ENCODE results near the gene TPI1. TPM values are rescaled to one million over a fixed set of nuclear protein-coding genes. Genes with fewer than 3 reads are reported as not detected.

Gene TPI1
- total RNA-seq, 1 experiment from 2014 or later: 1,177 TPM

- peaks cover 16% of the 10 kb centered on the region for H3K23me2 ChIP-seq (ENCODE audit: insufficient read length, low read depth, low read length, poor library complexity, severe bottlenecking)
- DNase-seq: no peak
- no peak overlapping the region for H3K18ac ChIP-seq (ENCODE audit: insufficient read length, low read depth, low read length)
- H3K23ac ChIP-seq (ENCODE audit: insufficient read length, low read depth, low read length): no peak overlapping the region
- H3K14ac ChIP-seq (ENCODE audit: insufficient read depth, low read length): no peak overlapping the region
- no peak overlapping the region for H2BK20ac ChIP-seq (ENCODE audit: low read depth, low read length, poor library complexity, severe bottlenecking)
- H3K4me1 Mint-ChIP-seq: peaks cover 24 to 26% of the 10 kb centered on the region in 2 experiments
- H2AFZ ChIP-seq (ENCODE audit: low read length): no peak overlapping the region
- H3K56ac ChIP-seq (ENCODE audit: insufficient read length, low read depth, low read length): no peak overlapping the region
- H4K5ac ChIP-seq (ENCODE audit: insufficient read length, low read depth, low read length): no peak overlapping the region
- H4K20me1 ChIP-seq (ENCODE audit: control insufficient read depth, insufficient read depth, insufficient read length): peaks cover 2% of the 10 kb centered on the region
- H2BK12ac ChIP-seq (ENCODE audit: insufficient read length, low read depth, low read length): no peak overlapping the region
- no peak overlapping the region for H3K27ac ChIP-seq (ENCODE audit: insufficient read length, low read depth, low read length)
- H4K91ac ChIP-seq (ENCODE audit: insufficient read length, low read depth, low read length): no peak overlapping the region
- no peak overlapping the region for H2BK15ac ChIP-seq (ENCODE audit: low read depth, low read length)
- H3K79me2 ChIP-seq (ENCODE audit: insufficient read depth, low read length): peaks cover 5% of the 10 kb centered on the region; the same call in 1 of the 2 replicates
- H3K4me3 Mint-ChIP-seq: peak overlapping the region; percentile 94 to 98
- no peaks in the 10 kb centered on the region for H3K27me3 ChIP-seq (ENCODE audit: insufficient read depth, low read length)
- no peaks in the 10 kb centered on the region for H3K27me3 Mint-ChIP-seq (ENCODE audit: low read depth)
- no peak overlapping the region for H3K4ac ChIP-seq (ENCODE audit: low read depth, low read length)
- H3K79me1 ChIP-seq (ENCODE audit: insufficient read depth, low read depth, low read length, poor library complexity, severe bottlenecking): no peaks in the 10 kb centered on the region
- TF ChIP-seq CTCF (conservative IDR thresholded peaks at IDR 0.05): no peak
- no peak overlapping the region for H2BK120ac ChIP-seq (ENCODE audit: low read depth, low read length, poor library complexity, severe bottlenecking)
- no peak overlapping the region for H4K8ac ChIP-seq (replicated peaks; ENCODE audit: insufficient read length, low read depth, low read length)
- H3K9me3 Mint-ChIP-seq: no peaks in the 10 kb centered on the region; a peak in 1 of 5 replicates
- H3K36me3 Mint-ChIP-seq (ENCODE audit: insufficient read depth in 1 of 3, low read depth in 3 of 3): peaks cover 27 to 60% (median 59%) of the 10 kb centered on the region in 3 experiments; a peak in 6 of 7 replicates
- no peaks in the 10 kb centered on the region for H3K9me3 ChIP-seq (ENCODE audit: control insufficient read depth, low read depth, low read length)
- H2AK5ac ChIP-seq (ENCODE audit: insufficient read length, low read length): no peak overlapping the region
- H3K4me2 ChIP-seq (ENCODE audit: insufficient read depth, insufficient read length, low read length): no peak overlapping the region
- H3T11ph ChIP-seq (ENCODE audit: low read length): no peak overlapping the region
- no peak overlapping the region for H2BK5ac ChIP-seq (ENCODE audit: insufficient read length, low read length)
- no CpG with 5 or more reads among the region's 1 CpG for WGBS (ENCODE audit: extremely low coverage, insufficient read length, low lambda C conversion rate)
- H3K9ac ChIP-seq (ENCODE audit: extremely low read depth, insufficient read length, low read length): no peak overlapping the region
- peak overlapping the region in 2 of 3 experiments; percentile 71 to 84; a peak in 3 of 7 replicates for H3K27ac Mint-ChIP-seq
- no peaks in the 10 kb centered on the region; the same call in 1 of the 2 replicates for H3K4me1 ChIP-seq (ENCODE audit: insufficient read depth, low read length)
Measured at GRCh38 chr12:6853626-6854025, 13.7 kb upstream of the TPI1 start.
